HuH-7.5 (cell line): Measurements from ENCODE around the gene ZC3HAV1L.
"Not testable (repeated sequence)": the region's sequence is repeated elsewhere in the genome, so short reads cannot be mapped to it uniquely, and the experiment has no call there.

ENCODE experiments used
- DNase-seq: peaks from one replicate; pipeline ENCODE4 v3.0.0; 2011; ENCODE audit warnings: low spot score

The ZC3HAV1L gene

GRCh38 chr7:139035586-139036353, at the start of gene ZC3HAV1L:
Gene ZC3HAV1L, minus strand, starts transcription at chr7:139036042. Its CDS starts 25 bp downstream, at chr7:139036017.
- peak; percentile 82 for DNase-seq

DNA sequence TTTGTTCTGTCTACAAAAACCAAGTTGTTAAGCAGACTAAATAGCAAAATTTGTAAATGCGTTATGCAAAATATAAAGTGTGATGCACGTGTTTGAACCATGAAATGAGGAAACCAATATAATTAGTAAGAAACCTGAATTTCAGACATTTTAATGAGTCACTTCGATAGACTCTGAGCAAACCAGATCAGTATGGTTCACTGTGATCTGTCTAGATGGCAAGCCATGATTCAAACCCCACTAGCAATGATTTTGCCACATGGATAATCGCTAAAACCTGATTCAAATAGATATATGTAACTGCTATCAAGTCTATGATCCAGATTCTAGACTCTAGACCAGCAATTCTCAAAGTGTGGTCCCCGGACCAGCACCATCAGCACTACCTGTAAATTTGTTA, 48.9 kb upstream of the ZC3HAV1L start:
- DNase-seq, result no peak

- no peak for DNase-seq
Observed at GRCh38 chr7:139081584-139081983, 45.7 kb upstream of the ZC3HAV1L start.

DNA sequence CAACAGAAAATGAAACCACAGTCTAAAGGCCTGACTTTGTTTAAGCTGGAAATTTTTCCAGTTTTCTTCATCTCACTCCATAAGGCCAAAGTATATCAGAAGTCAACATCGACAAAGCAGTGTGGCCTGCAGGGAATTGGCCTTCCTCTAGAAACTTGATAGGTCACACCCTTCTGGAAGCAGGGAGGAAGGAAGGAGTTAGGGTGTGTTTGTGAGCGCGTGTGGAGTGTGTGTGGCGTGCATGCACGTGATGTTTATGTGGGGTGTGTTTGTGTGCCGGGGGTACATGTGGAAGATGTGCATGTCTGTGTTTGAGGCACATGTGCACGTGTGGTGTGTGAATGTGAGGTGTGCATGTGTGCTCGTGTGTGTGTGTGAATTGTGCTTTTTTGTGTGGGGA, 45.1 kb upstream of the ZC3HAV1L start:
- no peak for DNase-seq

GRCh38 chr7:139079861-139080260, 44.0 kb upstream of the ZC3HAV1L start:
- DNase-seq, result no peak

DNA sequence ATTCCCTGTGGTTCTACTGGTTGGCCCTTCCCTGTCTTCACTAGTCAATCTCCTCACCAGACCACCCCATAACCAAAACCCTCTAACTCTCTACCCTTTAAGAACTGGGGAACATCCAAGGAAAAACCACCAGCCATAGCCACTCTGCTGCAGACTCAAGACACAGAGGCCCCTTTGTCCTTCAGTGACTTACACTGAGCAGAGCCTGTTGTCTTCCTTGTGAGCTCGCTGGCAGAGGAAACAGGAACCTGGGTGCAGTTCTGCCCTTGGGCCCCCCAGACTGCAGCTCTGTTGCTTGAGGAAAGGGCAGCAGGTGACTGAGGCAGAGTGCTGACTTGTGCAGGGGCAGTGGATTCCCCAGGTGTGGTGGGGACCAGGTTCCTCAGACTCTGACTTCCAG, 43.1 kb upstream of the ZC3HAV1L start:
- no peak for DNase-seq

DNA sequence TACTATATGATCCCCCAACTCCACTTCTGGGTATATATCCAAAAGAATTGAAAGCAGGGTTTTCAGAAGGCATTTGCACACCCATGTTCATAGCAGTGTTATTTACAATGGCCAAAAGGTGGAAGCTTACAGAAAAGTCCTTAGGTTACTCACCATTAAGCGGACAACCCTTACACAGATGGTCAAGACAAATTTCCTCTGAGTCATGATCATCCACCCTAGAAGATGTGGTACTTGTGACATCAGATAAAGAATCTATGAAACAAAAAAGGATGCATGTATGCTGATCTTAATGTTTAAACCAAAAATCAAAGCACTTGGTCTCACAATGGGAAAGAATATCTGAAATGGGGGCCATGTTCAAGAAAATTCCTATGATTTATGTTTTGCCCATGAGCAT, 42.6 kb upstream of the ZC3HAV1L start:
- DNase-seq, result no peak

DNA sequence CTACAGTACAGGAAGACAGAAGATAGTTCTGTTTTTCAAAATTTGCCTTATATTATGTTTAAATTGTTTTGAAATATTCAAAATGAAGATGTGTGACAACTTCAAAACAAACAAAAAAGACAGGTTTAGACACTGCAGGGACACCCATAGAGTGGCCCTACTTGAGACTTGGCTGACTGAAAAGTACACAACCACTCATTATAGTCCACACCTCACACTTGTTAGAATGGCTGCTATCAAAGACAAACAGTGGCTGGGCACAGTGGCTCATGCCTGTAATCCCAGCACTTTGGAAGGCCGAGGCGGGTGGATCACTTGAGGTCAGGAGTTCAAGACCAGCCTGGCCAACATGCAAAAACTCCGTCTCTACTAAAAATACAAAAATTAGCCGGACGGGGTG, 41.9 kb upstream of the ZC3HAV1L start:
- DNase-seq, result not testable (repeated sequence)

DNA sequence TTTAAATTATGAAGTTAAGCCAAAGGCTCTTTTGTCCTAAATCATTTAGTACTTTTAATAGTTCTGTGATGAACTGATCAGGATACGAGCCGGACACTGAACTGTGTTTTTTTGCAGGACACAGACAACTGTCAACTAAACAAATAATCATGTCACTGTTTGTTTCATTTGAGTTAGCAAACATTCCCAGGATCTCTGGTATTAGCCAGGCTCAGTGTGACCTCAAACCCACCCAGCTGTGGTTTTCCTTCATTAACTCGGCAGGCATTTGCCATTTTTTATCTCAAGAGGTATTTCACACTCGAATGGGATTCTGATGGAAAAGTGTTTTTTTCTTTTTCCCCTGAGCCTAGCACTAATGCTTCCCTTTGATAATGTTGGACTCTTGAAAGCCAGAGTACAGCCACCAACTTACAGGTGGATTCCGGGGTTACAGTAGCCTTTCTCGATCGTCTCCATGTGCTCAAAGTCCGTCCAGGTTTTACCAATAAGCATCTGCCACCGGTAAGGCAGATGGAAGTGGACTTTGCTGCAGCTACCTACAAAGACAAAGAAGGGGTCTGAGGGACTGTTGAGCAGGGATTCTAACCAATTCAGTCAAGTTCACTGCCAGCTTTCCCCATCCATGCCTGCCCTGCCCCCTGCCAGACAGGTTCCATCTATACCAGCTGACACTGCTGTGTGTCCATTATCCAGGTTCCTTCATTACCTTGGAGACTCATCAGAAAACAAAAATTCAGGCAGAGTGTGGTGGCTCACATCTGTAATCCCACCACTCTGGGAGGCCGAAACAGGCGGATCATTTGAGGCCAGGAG, 40.2 kb upstream of the ZC3HAV1L start:
- no peak for DNase-seq

- peak; percentile 61 for DNase-seq
Observed at GRCh38 chr7:139075031-139075652, 39.3 kb upstream of the ZC3HAV1L start.

DNA sequence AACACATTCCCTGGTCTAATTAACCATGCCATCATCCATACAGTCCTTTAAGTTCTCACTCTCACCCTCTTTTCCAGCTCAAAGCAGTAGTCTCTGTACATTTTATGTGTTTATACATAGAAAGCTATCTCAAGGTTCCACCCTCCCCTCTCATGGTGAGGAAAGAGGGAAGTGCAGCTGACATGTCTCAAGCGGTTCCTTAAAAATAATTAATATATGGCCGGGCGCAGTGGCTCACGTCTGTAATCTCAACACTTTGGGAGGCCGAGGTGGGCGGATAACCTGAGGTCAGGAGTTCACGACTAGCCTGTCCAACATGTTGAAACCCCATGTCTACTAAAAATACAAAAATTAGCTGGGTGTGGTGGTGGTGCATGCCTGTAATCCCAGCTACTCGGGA, 37.0 kb upstream of the ZC3HAV1L start:
- DNase-seq, result no peak

DNA sequence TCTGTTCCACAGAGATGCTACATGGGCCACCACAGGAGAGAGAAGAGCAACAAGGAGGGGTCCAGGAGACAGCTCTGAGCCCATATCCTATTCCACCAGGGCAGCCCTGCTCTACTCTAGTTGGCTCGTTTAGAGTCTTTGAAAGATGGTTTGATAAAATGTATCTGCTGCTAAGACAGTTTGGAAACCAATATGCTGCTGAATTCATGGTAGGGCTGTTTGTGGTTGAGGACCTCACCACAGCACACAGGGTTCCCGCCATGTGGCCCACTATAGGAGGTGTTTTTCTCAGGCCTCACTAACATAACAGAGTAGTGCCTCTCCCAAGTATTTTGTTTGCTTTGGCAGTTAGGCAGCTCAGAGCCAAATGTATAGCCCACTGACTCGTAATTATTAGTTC, 35.8 kb upstream of the ZC3HAV1L start:
- no peak for DNase-seq

GRCh38 chr7:139068544-139069399, 32.9 kb upstream of the ZC3HAV1L start:
- DNase-seq, result no peak

GRCh38 chr7:139066315-139066714, 30.5 kb upstream of the ZC3HAV1L start:
- DNase-seq, result no peak

GRCh38 chr7:139065323-139065722, 29.5 kb upstream of the ZC3HAV1L start:
- DNase-seq, result no peak

GRCh38 chr7:139061416-139061815, 25.6 kb upstream of the ZC3HAV1L start:
- no peak for DNase-seq

- no peak for DNase-seq
Observed at GRCh38 chr7:139060695-139061237, 24.9 kb upstream of the ZC3HAV1L start.

GRCh38 chr7:139059905-139060304, 24.1 kb upstream of the ZC3HAV1L start:
- no peak for DNase-seq

- no peak for DNase-seq
Observed at GRCh38 chr7:139058943-139059342, 23.1 kb upstream of the ZC3HAV1L start.

DNA sequence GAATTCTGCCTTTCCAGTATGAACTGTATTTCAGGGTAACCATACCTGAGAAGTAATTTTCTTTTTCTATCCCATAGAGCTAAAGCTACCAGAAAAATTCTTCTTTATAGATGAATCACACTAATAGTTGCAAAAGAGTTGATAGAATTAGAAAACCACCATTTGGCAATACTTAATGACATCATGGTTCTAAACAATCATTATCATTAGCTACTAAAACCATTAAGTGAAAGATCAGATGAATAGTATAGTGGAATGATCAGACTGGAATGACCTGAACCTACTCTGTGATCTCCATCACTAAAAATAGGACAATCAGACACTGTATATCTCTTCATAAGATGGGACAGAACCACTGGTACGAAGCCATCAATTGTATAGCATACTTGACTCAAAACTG, 19.8 kb upstream of the ZC3HAV1L start:
- no peak for DNase-seq

DNA sequence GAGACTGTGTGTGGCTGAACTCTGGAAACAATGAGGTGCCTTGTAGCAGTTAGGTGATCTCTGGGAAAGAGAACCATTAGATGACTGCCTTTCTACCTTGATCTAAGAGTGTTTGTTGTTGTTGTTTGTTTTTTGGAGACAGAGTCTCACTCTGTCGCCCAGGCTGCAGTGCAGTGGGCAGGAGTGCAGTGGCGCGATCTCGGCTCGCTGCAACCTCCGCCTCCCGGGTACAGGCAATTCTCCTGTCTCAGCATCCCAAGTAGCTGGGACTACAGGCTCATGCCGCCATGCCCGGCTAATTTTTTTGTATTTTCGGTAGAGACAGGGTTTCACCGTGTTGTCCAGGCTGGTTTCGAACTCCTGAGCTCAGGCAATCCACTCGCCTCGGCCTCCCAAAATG, 18.8 kb upstream of the ZC3HAV1L start:
- not testable (repeated sequence) for DNase-seq

DNA sequence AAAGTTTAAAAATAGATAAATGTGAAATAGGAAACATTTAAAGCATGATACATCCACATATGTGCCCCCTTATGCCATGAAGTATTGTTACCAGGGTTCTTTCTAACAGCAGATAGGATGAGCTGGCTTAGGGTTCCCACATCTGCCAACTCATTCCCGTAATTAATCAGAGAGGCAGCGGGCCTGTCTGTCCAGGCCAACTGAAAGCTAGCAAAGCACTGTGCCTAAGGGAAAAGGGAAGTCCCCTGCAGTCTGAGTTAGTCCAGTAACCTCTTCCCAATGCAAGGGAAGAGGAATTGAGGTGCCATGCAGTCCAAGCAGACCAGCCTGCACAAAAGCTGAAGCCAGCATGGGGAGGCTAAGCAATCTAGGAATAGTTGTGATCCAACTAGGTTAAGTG, 18.3 kb upstream of the ZC3HAV1L start:
- DNase-seq, result no peak
